NOMO-1 (cell line): ENCODE data around the gene C12orf56.

Experiments used
- DNase-seq, 2 experiments: peaks; one replicate each; lab custom pipeline; 2025; ENCODE audit not compliant: unreplicated experiment in 2 of 2; lab: John Stamatoyannopoulos, UW

The C12orf56 gene

GRCh38 chr12:64390275-64390851, at the start of gene C12orf56:
Gene C12orf56, minus strand, starts transcription at chr12:64390758. Its CDS starts 193 bp downstream, at chr12:64390565.
- peak in 1 of 2 experiments; percentile 22 for DNase-seq

- no peak for DNase-seq
Measured at GRCh38 chr12:64440100-64440499, 49.5 kb upstream of the C12orf56 start.

GRCh38 chr12:64433915-64434314, 43.4 kb upstream of the C12orf56 start:
- DNase-seq = no peak

- no peak for DNase-seq
Measured at GRCh38 chr12:64431791-64432190, 41.2 kb upstream of the C12orf56 start.

- DNase-seq = no peak
Measured at GRCh38 chr12:64430886-64431285, 40.3 kb upstream of the C12orf56 start.

GRCh38 chr12:64428956-64429355, 38.4 kb upstream of the C12orf56 start:
- DNase-seq = no peak

- DNase-seq = no peak
Measured at GRCh38 chr12:64427988-64428387, 37.4 kb upstream of the C12orf56 start.

GRCh38 chr12:64419696-64420095, 29.1 kb upstream of the C12orf56 start:
- no peak for DNase-seq

GRCh38 chr12:64418209-64418608, 27.7 kb upstream of the C12orf56 start:
- no peak for DNase-seq

GRCh38 chr12:64413884-64414283, 23.3 kb upstream of the C12orf56 start:
- DNase-seq = no peak

GRCh38 chr12:64412459-64412858, 21.9 kb upstream of the C12orf56 start:
- no peak for DNase-seq

- DNase-seq = no peak
Measured at GRCh38 chr12:64411427-64411826, 20.9 kb upstream of the C12orf56 start.

- DNase-seq = no peak
Measured at GRCh38 chr12:64407342-64408223, 17.0 kb upstream of the C12orf56 start.

GRCh38 chr12:64404470-64405256, 14.1 kb upstream of the C12orf56 start:
- peak; percentile 30 to 65 for DNase-seq

GRCh38 chr12:64403707-64404469, 13.3 kb upstream of the C12orf56 start, which contains the start of gene XPOT:
Gene XPOT, plus strand, starts transcription at chr12:64404392. Its CDS starts 5,644 bp downstream, at chr12:64410036.
- peak; percentile 91 to 98 for DNase-seq

- DNase-seq = no peak
Measured at GRCh38 chr12:64402181-64402580, 11.6 kb upstream of the C12orf56 start.

GRCh38 chr12:64400041-64400440, 9.5 kb upstream of the C12orf56 start:
- DNase-seq = no peak

- DNase-seq = no peak
Measured at GRCh38 chr12:64395739-64396138, 5.2 kb upstream of the C12orf56 start.

GRCh38 chr12:64392221-64392620, 1.7 kb upstream of the C12orf56 start:
- DNase-seq = peak in 1 of 2 experiments; percentile 33

GRCh38 chr12:64389154-64389553, 1.4 kb downstream of the C12orf56 start:
- no peak for DNase-seq
